Naive thymus-derived CD8-positive, alpha-beta T cell (primary cell): ENCODE results near the gene PDS5B. TPM values are rescaled to one million over a fixed set of nuclear protein-coding genes. Genes with fewer than 3 reads are reported as not detected.
"Not testable (repeated sequence)": the region's sequence is repeated elsewhere in the genome, so short reads cannot be mapped to it uniquely, and the experiment has no call there.

Experiments
- ATAC-seq, 2 donors: fragments of 150-1000 bp; cut with Tn5 transposase in 1 of 2; sonication (Bioruptor Pico), chemical (Tn5 transposase) in 1 of 2; 1 replicate in 1 of 2; 2 replicates in 1 of 2; pipeline ENCODE4 v1.10.0; 2021; ENCODE audit warnings: mild to moderate bottlenecking in 2 of 2, moderate library complexity in 2 of 2
- POLR2A ChIA-PET: fragments of 350-600 bp; sonication (Branson Sonifier 250); formaldehyde crosslinking; loops from one replicate; lab custom pipeline; 2021; ENCODE audit warnings: antibody characterized with exemption; lab: Charles Lee
- DNase-seq, 10 donors: peaks; one replicate each; pipeline versions ENCODE4 v3.0.0 to v3.0.0-alpha.2; 2020 to 2022
- H3K27ac Mint-ChIP-seq, 10 donors: one replicate each; pipeline ENCODE4 v1.8.0; 2020 to 2022; ENCODE audit warnings: mild to moderate bottlenecking in 10 of 10, mixed read lengths in 10 of 10, moderate library complexity in 4 of 10, inconsistent platforms in 1 of 10
- H3K27me3 Mint-ChIP-seq, 5 donors: one replicate each; pipeline ENCODE4 v1.8.0; 2021 to 2022; ENCODE audit warnings: mixed read lengths in 5 of 5
- H3K36me3 Mint-ChIP-seq, 3 donors: one replicate each; pipeline ENCODE4 v1.8.0; 2020 to 2022; ENCODE audit warnings: mixed read lengths in 3 of 3, mild to moderate bottlenecking in 2 of 3, inconsistent platforms in 1 of 3
- H3K4me1 Mint-ChIP-seq, 4 donors: one replicate each; pipeline ENCODE4 v1.8.0; 2021 to 2022; ENCODE audit warnings: mixed read lengths in 4 of 4
- H3K4me3 Mint-ChIP-seq, 10 donors: one replicate each; pipeline ENCODE4 v1.8.0; 2020 to 2022; ENCODE audit warnings: mild to moderate bottlenecking in 10 of 10, mixed read lengths in 10 of 10, moderate library complexity in 6 of 10, inconsistent platforms in 1 of 10
- H3K9me3 Mint-ChIP-seq, 9 donors: one replicate each; pipeline ENCODE4 v1.8.0; 2020 to 2022; ENCODE audit warnings: mixed read lengths in 9 of 9, mild to moderate bottlenecking in 3 of 9, inconsistent platforms in 1 of 9, moderate library complexity in 1 of 9
- polyA plus RNA-seq, 3 donors: library from polyadenylated mRNA; unstranded; fragments of 300-500 nt; fragmentation: Illumina TruSeq; gene quantifications; one replicate each; pipeline ENCODE4 v1.2.3, GENCODE V29; 2021
- total RNA-seq, 8 experiments: library from RNA in 2 of 8; stranded (reverse) in 2 of 8; gene quantifications; one replicate each; pipeline ENCODE4 v1.2.3 and lab custom pipeline; 2021 to 2026

PDS5B gene
- total and polyA plus RNA-seq, 5 experiments from 2014 or later = 32.0 to 71.6 (median 38.1) TPM

- Mint-ChIP-seq H3K36me3 (no peaks in the 10 kb centered on the region), H3K4me1 (peaks cover 0 to 5% (median 0%) of the 10 kb centered on the region in 4 donors)
These were observed 238.4 kb downstream of the PDS5B start for GRCh38 chr13:32824675-32825074.

GRCh38 chr13:32825481-32825880, 239.2 kb downstream of the PDS5B start:
- no peak for DNase-seq

More at GRCh38 chr13:32824675-32825074, 238.4 kb downstream of the PDS5B start:
- H3K4me3 Mint-ChIP-seq = no peak overlapping the region
- POLR2A ChIA-PET = no interaction called here
- no peaks in the 10 kb centered on the region for H3K9me3 Mint-ChIP-seq
- no peak for DNase-seq
- no peak for ATAC-seq
- H3K27me3 Mint-ChIP-seq = no peaks in the 10 kb centered on the region
- H3K27ac Mint-ChIP-seq = no peak overlapping the region

GRCh38 chr13:32826372-32826771, 240.1 kb downstream of the PDS5B start:
- POLR2A ChIA-PET, H3K4me3 Mint-ChIP-seq, H3K27ac Mint-ChIP-seq, ATAC-seq, H3K9me3 Mint-ChIP-seq, H3K4me1 Mint-ChIP-seq, H3K27me3 Mint-ChIP-seq, H3K36me3 Mint-ChIP-seq, DNase-seq: not testable (repeated sequence)

More at GRCh38 chr13:32825481-32825880, 239.2 kb downstream of the PDS5B start:
- Mint-ChIP-seq H3K4me1 (peaks cover 0 to 5% (median 2%) of the 10 kb centered on the region in 4 donors), H3K27me3 (no peaks in the 10 kb centered on the region), H3K27ac (no peak overlapping the region), H3K9me3 (no peaks in the 10 kb centered on the region), H3K36me3 (no peaks in the 10 kb centered on the region), H3K4me3 (no peak overlapping the region)
- ATAC-seq = no peak
- POLR2A ChIA-PET = interaction anchor here (0.6 kb wide), 1 partner anchor 24 kb away, joined by 3 read pairs; no protein-coding TSS in a partner anchor

Other genes with a start within 250 kb of the PDS5B start
- 10 to 100 TPM; 62.4 to 66.2 TPM for gene N4BP2L1, start 158.3 kb upstream of the PDS5B start, total RNA-seq
- 10 to 100 TPM; 55.3 to 72.1 (median 62.5) TPM for gene N4BP2L1, start 158.3 kb upstream of the PDS5B start, polyA plus RNA-seq
- 100 to 1,000 TPM; 332 to 395 TPM for gene N4BP2L2, start 47.7 kb upstream of the PDS5B start, total RNA-seq
- gene N4BP2L2, start 47.7 kb upstream of the PDS5B start, polyA plus RNA-seq = 100 to 1,000 TPM; 126 to 186 (median 168) TPM